ENCODE results near the gene IQSEC1. TPM values are rescaled to one million over a fixed set of nuclear protein-coding genes. Genes with fewer than 3 reads are reported as not detected.

IQSEC1 gene
- total RNA-seq, 4 donors from 2014 or later = 24.0 to 43.0 (median 31.8) TPM

- H3K27ac ChIP-seq = peak overlapping the region; percentile 77 to 83 (median 78)
- 61% methylated on average over 11 of the region's 11 CpGs; no CpG with 5 or more reads in 1 of the 2 donors for WGBS, 2 donors (ENCODE audit: low coverage in 1 of 2)
- peaks cover 28 to 64% (median 51%) of the 10 kb centered on the region in 4 donors for H3K4me1 ChIP-seq
- H3K36me3 ChIP-seq = no peaks in the 10 kb centered on the region
- in situ Hi-C loops (cut with MboI; ENCODE audit: low pct_ligation_motif_present in 1 of 4, low pct_unique_long_range_greater_than_20kb in 1 of 4, low sequenced_read_pairs in 3 of 4) (no loop called here), intact Hi-C loops (cut with DNase I; ENCODE audit: low total_unique reads) (no loop called here)
- H3K27me3 ChIP-seq = no peaks in the 10 kb centered on the region
- TF ChIP-seq CTCF (IDR thresholded peaks at IDR 0.05) (no peak), POLR2AphosphoS5 (IDR thresholded peaks at IDR 0.05) (no peak), POLR2A (IDR thresholded peaks at IDR 0.05) (no peak), EP300 (IDR thresholded peaks at IDR 0.05; ENCODE audit: low read depth) (no peak)
- H3K4me3 ChIP-seq = peak overlapping the region; percentile 61 to 77 (median 73)
- no peak for DNase-seq
- H3K9me3 ChIP-seq = no peaks in the 10 kb centered on the region
Measured at GRCh38 chr3:12965999-12966846, 107.0 kb downstream of the IQSEC1 start.

- no peak for TF ChIP-seq POLR2A (IDR thresholded peaks at IDR 0.05)
- no peak for TF ChIP-seq EP300 (IDR thresholded peaks at IDR 0.05; ENCODE audit: low read depth)
- in situ Hi-C loops (cut with MboI; ENCODE audit: low pct_ligation_motif_present in 1 of 4, low pct_unique_long_range_greater_than_20kb in 1 of 4, low sequenced_read_pairs in 3 of 4) (no loop called here), intact Hi-C loops (cut with DNase I; ENCODE audit: low total_unique reads) (no loop called here)
- 56% methylated on average over 11 of the region's 11 CpGs; no CpG with 5 or more reads in 1 of the 2 donors for WGBS, 2 donors (ENCODE audit: low coverage in 1 of 2)
- no peaks in the 10 kb centered on the region for H3K9me3 ChIP-seq
- DNase-seq = no peak
- H3K27ac ChIP-seq = peak overlapping the region; percentile 36 to 78 (median 52)
- no peaks in the 10 kb centered on the region for H3K27me3 ChIP-seq
- H3K36me3 ChIP-seq = no peaks in the 10 kb centered on the region
- H3K4me3 ChIP-seq = no peak overlapping the region
- H3K4me1 ChIP-seq = peaks cover 28 to 76% (median 57%) of the 10 kb centered on the region in 4 donors
Measured at GRCh38 chr3:12964711-12965612, 108.3 kb downstream of the IQSEC1 start.

GRCh38 chr3:12963922-12964701 is 109.1 kb downstream of the IQSEC1 start:
- no peaks in the 10 kb centered on the region for H3K27me3 ChIP-seq
- TF ChIP-seq POLR2A (IDR thresholded peaks at IDR 0.05) = no peak
- no peak for TF ChIP-seq EP300 (IDR thresholded peaks at IDR 0.05; ENCODE audit: low read depth)
- TF ChIP-seq CTCF (IDR thresholded peaks at IDR 0.05) = no peak
- no peak for TF ChIP-seq POLR2AphosphoS5 (IDR thresholded peaks at IDR 0.05)
- in situ Hi-C loops (cut with MboI; ENCODE audit: low pct_ligation_motif_present in 1 of 4, low pct_unique_long_range_greater_than_20kb in 1 of 4, low sequenced_read_pairs in 3 of 4) = no loop called here
- DNase-seq = no peak
- H3K27ac ChIP-seq = peak overlapping the region; percentile 36 to 78 (median 52)
- 63% methylated on average over 8 of the region's 8 CpGs; no CpG with 5 or more reads in 1 of the 2 donors for WGBS, 2 donors (ENCODE audit: low coverage in 1 of 2)
- peaks cover 28 to 84% (median 59%) of the 10 kb centered on the region in 4 donors for H3K4me1 ChIP-seq
- H3K9me3 ChIP-seq = no peaks in the 10 kb centered on the region
- H3K36me3 ChIP-seq = no peaks in the 10 kb centered on the region
- intact Hi-C loops (cut with DNase I; ENCODE audit: low total_unique reads) = no loop called here
- no peak overlapping the region for H3K4me3 ChIP-seq

- no peak overlapping the region for H3K4me3 ChIP-seq
- no peaks in the 10 kb centered on the region for H3K27me3 ChIP-seq
- TF ChIP-seq POLR2AphosphoS5 (IDR thresholded peaks at IDR 0.05) (no peak), POLR2A (IDR thresholded peaks at IDR 0.05) (no peak), EP300 (IDR thresholded peaks at IDR 0.05; ENCODE audit: low read depth) (no peak), CTCF (IDR thresholded peaks at IDR 0.05) (no peak)
- no peaks in the 10 kb centered on the region for H3K9me3 ChIP-seq
- H3K27ac ChIP-seq = peak overlapping the region in 1 of 4 donors; percentile 78
- in situ Hi-C loops (cut with MboI; ENCODE audit: low pct_ligation_motif_present in 1 of 4, low pct_unique_long_range_greater_than_20kb in 1 of 4, low sequenced_read_pairs in 3 of 4) (no loop called here), intact Hi-C loops (cut with DNase I; ENCODE audit: low total_unique reads) (no loop called here)
- no peak for DNase-seq
- H3K4me1 ChIP-seq = peaks cover 26 to 82% (median 58%) of the 10 kb centered on the region in 4 donors
- 60 to 66% methylated on average over 3 to 7 of the region's 7 CpGs for WGBS, 2 donors (ENCODE audit: low coverage in 1 of 2)
- H3K36me3 ChIP-seq = no peaks in the 10 kb centered on the region
Measured at GRCh38 chr3:12963231-12963896, 109.9 kb downstream of the IQSEC1 start.

Data from transverse colon (tissue), 4 donors.